HUES64 (cell line): ENCODE results near the gene MCM3.

Source experiments
- H3K27ac ChIP-seq: 2 replicates; pipeline ENCODE4 v1.7.0; 2013; ENCODE audit warnings: low read depth, low read length, inconsistent platforms
- H3K27me3 ChIP-seq: 2 replicates; pipeline ENCODE4 v1.6.1; 2013; ENCODE audit warnings: mild to moderate bottlenecking, low read length; ENCODE audit not compliant: insufficient read depth
- H3K36me3 ChIP-seq: 2 replicates; pipeline ENCODE4 v1.6.1; 2013; ENCODE audit warnings: mild to moderate bottlenecking, low read length; ENCODE audit not compliant: insufficient read depth
- H3K4me1 ChIP-seq: 2 replicates; pipeline ENCODE4 v1.6.1; 2013; ENCODE audit warnings: mild to moderate bottlenecking, low read length, moderate library complexity; ENCODE audit not compliant: insufficient read depth
- H3K4me3 ChIP-seq: 2 replicates; pipeline ENCODE4 v1.5.1; 2013; ENCODE audit warnings: mild to moderate bottlenecking, low read length, moderate library complexity
- H3K9ac ChIP-seq: 2 replicates; pipeline ENCODE4 v1.6.1; 2013; ENCODE audit warnings: mild to moderate bottlenecking, low read depth, low read length
- H3K9me3 ChIP-seq: 2 replicates; pipeline ENCODE4 v1.6.1; 2013; ENCODE audit warnings: low read depth, low read length; ENCODE audit not compliant: insufficient read depth
- WGBS: fragments of 150-250, 120-280 bp; methylation state at CpG from one replicate; pipeline ENCODE4 v1.1.7; 2013; ENCODE audit warnings: missing lambda C conversion rate; 5-methylcytosine and 5-hydroxymethylcytosine counted together

The MCM3 gene

GRCh38 chr6:52271852-52272460 is 12.6 kb downstream of the MCM3 start:
- Histone ChIP-seq H3K4me1 (no peaks in the 10 kb centered on the region), H3K4me3 (no peak overlapping the region), H3K9ac (no peak overlapping the region), H3K27ac (no peak overlapping the region), H3K27me3 (no peaks in the 10 kb centered on the region), H3K9me3 (no peaks in the 10 kb centered on the region), H3K36me3 (peaks cover 99% of the 10 kb centered on the region)
- WGBS: 94% methylated on average over 9 of the region's 9 CpGs

GRCh38 chr6:52263709-52264540 is 20.6 kb downstream of the MCM3 start:
- H3K4me1 ChIP-seq: no peaks in the 10 kb centered on the region
- H3K27ac ChIP-seq: no peak overlapping the region
- H3K9me3 ChIP-seq: no peaks in the 10 kb centered on the region
- H3K4me3 ChIP-seq: no peak overlapping the region
- WGBS: 83% methylated on average over 8 of the region's 11 CpGs
- H3K9ac ChIP-seq: no peak overlapping the region
- peaks cover 84% of the 10 kb centered on the region for H3K36me3 ChIP-seq
- no peaks in the 10 kb centered on the region for H3K27me3 ChIP-seq

- no peaks in the 10 kb centered on the region for H3K9me3 ChIP-seq
- no peak overlapping the region for H3K9ac ChIP-seq
- 96% methylated on average over 9 of the region's 9 CpGs for WGBS
- no peaks in the 10 kb centered on the region for H3K27me3 ChIP-seq
- H3K4me3 ChIP-seq: no peak overlapping the region
- H3K4me1 ChIP-seq: no peaks in the 10 kb centered on the region
- H3K27ac ChIP-seq: no peak overlapping the region
- H3K36me3 ChIP-seq: peaks cover 72% of the 10 kb centered on the region
These were observed 21.8 kb downstream of the MCM3 start for GRCh38 chr6:52262620-52263344.

- H3K9me3 ChIP-seq: no peaks in the 10 kb centered on the region
- H3K4me1 ChIP-seq: no peaks in the 10 kb centered on the region
- WGBS: 94% methylated on average over 6 of the region's 6 CpGs
- H3K4me3 ChIP-seq: no peak overlapping the region
- H3K9ac ChIP-seq: no peak overlapping the region
- H3K36me3 ChIP-seq: peaks cover 58% of the 10 kb centered on the region
- no peaks in the 10 kb centered on the region for H3K27me3 ChIP-seq
- H3K27ac ChIP-seq: no peak overlapping the region
These were observed 23.3 kb downstream of the MCM3 start for GRCh38 chr6:52261229-52261628.

GRCh38 chr6:52260634-52261033 is 23.9 kb downstream of the MCM3 start:
- 93% methylated on average over 3 of the region's 3 CpGs for WGBS
- no peaks in the 10 kb centered on the region for H3K4me1 ChIP-seq
- H3K9me3 ChIP-seq: no peaks in the 10 kb centered on the region
- H3K36me3 ChIP-seq: peaks cover 52% of the 10 kb centered on the region
- H3K27ac ChIP-seq: no peak overlapping the region
- no peak overlapping the region for H3K4me3 ChIP-seq
- H3K27me3 ChIP-seq: no peaks in the 10 kb centered on the region
- no peak overlapping the region for H3K9ac ChIP-seq

- no peaks in the 10 kb centered on the region for H3K27me3 ChIP-seq
- 0 out of 2 replicates have a peak, but pooled peaks cover under 1% of the 10 kb centered on the region for H3K36me3 ChIP-seq
- H3K9me3 ChIP-seq: no peaks in the 10 kb centered on the region
- H3K27ac ChIP-seq: no peak overlapping the region
- H3K4me1 ChIP-seq: no peaks in the 10 kb centered on the region
- no peak overlapping the region for H3K4me3 ChIP-seq
- 90% methylated on average over 2 of the region's 2 CpGs for WGBS
- H3K9ac ChIP-seq: no peak overlapping the region
These were observed 29.1 kb downstream of the MCM3 start for GRCh38 chr6:52255434-52255833.

- no peaks in the 10 kb centered on the region for H3K27me3 ChIP-seq
- no peaks in the 10 kb centered on the region for H3K36me3 ChIP-seq
- no peaks in the 10 kb centered on the region for H3K9me3 ChIP-seq
- no peaks in the 10 kb centered on the region for H3K4me1 ChIP-seq
- over 99% methylated on average over 6 of the region's 8 CpGs for WGBS
- H3K27ac ChIP-seq: no peak overlapping the region
- H3K4me3 ChIP-seq: no peak overlapping the region
- H3K9ac ChIP-seq: no peak overlapping the region
These were observed 29.7 kb downstream of the MCM3 start for GRCh38 chr6:52254731-52255378.

DNA sequence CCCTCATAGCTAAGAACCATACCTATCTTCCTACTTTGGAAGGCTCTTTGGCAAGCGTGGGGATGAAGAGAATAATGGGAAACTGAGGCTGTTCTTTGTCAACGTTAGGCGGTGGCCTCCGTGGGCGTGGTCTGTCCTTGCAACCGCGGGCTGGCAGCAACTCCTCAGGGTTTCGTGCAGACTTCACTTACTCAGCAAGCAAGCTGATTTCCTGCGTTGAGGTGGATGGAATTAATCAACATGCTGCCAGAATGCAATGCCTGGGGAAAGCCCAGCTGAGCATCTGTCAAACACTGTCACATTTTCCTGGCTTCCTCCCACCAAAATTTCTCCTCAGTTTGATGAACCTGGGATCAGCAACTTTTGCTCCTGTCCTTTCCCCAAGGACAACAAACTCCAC is 31.0 kb downstream of the MCM3 start:
- Histone ChIP-seq H3K9me3 (no peaks in the 10 kb centered on the region), H3K36me3 (no peaks in the 10 kb centered on the region), H3K4me3 (no peak overlapping the region), H3K4me1 (no peaks in the 10 kb centered on the region), H3K9ac (no peak overlapping the region), H3K27me3 (no peaks in the 10 kb centered on the region), H3K27ac (no peak overlapping the region)
- 66% methylated on average over 9 of the region's 9 CpGs for WGBS

DNA sequence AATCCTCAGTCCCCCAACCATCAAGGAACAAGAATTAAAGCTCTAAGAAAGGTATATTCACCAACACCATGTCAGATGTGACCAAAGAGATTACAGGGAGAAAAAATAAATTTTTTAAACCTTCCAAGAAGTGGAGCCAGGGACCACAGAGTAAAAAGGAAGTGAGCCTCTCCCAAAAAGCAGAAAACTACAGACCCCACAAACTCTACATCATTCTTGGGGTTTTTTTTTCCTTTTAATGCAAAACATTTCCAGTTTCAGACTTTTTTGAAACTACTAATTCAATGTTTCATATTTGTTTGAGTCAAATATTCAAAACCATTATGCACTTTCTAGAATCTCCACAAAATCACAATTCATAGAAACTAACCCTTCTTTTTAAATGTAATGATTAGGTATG is 33.4 kb downstream of the MCM3 start:
- no peaks in the 10 kb centered on the region for H3K27me3 ChIP-seq

DNA sequence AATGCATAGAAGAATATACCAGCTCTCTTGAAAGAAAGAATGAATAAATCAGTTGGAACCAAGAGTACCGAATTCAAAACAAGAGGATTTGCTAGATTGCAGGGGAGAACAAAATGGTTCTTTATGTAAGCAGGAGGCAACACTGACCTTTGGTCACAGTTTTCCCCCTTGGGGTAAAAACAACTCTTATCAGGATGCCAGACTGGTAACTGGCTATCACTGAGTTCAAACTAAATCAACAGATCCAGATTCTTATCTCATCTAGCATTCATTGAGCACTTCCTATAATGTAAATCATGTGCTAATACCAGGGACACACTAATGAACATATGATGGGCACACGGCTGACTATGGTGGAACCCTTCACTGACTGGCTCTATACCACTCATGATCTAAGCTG is 35.5 kb downstream of the MCM3 start:
- Histone ChIP-seq H3K27me3 (no peaks in the 10 kb centered on the region), H3K9me3 (no peaks in the 10 kb centered on the region), H3K27ac (no peak overlapping the region), H3K4me3 (no peak overlapping the region), H3K4me1 (no peaks in the 10 kb centered on the region), H3K9ac (no peak overlapping the region), H3K36me3 (no peaks in the 10 kb centered on the region)
- 93% methylated on average over 2 of the region's 2 CpGs for WGBS

More for the DNA sequence above, 33.4 kb downstream of the MCM3 start:
- Histone ChIP-seq H3K9ac (no peak overlapping the region), H3K4me3 (no peak overlapping the region), H3K27ac (no peak overlapping the region), H3K4me1 (no peaks in the 10 kb centered on the region), H3K36me3 (no peaks in the 10 kb centered on the region), H3K9me3 (no peaks in the 10 kb centered on the region)

GRCh38 chr6:52245425-52245824 is 39.1 kb downstream of the MCM3 start:
- Histone ChIP-seq H3K4me1 (no peaks in the 10 kb centered on the region), H3K27me3 (no peaks in the 10 kb centered on the region), H3K27ac (no peak overlapping the region), H3K9me3 (no peaks in the 10 kb centered on the region), H3K4me3 (no peak overlapping the region), H3K9ac (no peak overlapping the region), H3K36me3 (no peaks in the 10 kb centered on the region)
- 95% methylated on average over 1 of the region's 1 CpG for WGBS
